HAP-1 (cell line): ENCODE data around the gene TRIM58.

Experiments used
- DNase-seq, 2 experiments: peaks; one replicate each; pipeline ENCODE4 v3.0.0-alpha.2; 2016 to 2020; ENCODE audit warnings: low spot score in 2 of 2
- H3K27me3 ChIP-seq: fragments of 250-450 bp; sonication (Bioruptor Pico); 2 replicates; pipeline ENCODE4 v1.5.1; 2020; ENCODE audit warnings: low read depth, mild to moderate bottlenecking, moderate library complexity
- H3K36me3 ChIP-seq: fragments of 250-450 bp; sonication (Bioruptor Pico); replicated peaks from 2 replicates; pipeline ENCODE4 v1.5.1; 2020; ENCODE audit warnings: mild to moderate bottlenecking
- H3K4me1 ChIP-seq: fragments of 250-450 bp; sonication (Bioruptor Pico); 2 replicates; pipeline ENCODE4 v1.5.1; 2020; ENCODE audit warnings: mild to moderate bottlenecking
- H3K4me3 ChIP-seq: fragments of 250-450 bp; sonication (Bioruptor Pico); 2 replicates; pipeline ENCODE4 v1.5.1; 2020; ENCODE audit warnings: mild to moderate bottlenecking, moderate library complexity
- H3K9me3 ChIP-seq: fragments of 250-450 bp; sonication (Bioruptor Pico); 2 replicates; pipeline ENCODE4 v1.5.1; 2020; ENCODE audit warnings: mild to moderate bottlenecking, moderate library complexity
- in situ Hi-C: fragments of 300-500 bp; cut with MboI; formaldehyde crosslinking; loops from 3 replicates; pipeline ENCODE4 v1.14.3; 2020; ENCODE audit warnings: low sequenced_read_pairs, inconsistent platforms, mixed read lengths

TRIM58 gene

GRCh38 chr1:247906504-247907047 is 49.6 kb downstream of the TRIM58 start:
- no peaks in the 10 kb centered on the region for H3K27me3 ChIP-seq
- no peak for DNase-seq
- in situ Hi-C loops: no loop called here
- H3K9me3 ChIP-seq: no peaks in the 10 kb centered on the region
- no peaks in the 10 kb centered on the region for H3K4me1 ChIP-seq
- no peak overlapping the region for H3K4me3 ChIP-seq
- no peaks in the 10 kb centered on the region for H3K36me3 ChIP-seq

- H3K36me3 ChIP-seq: no peaks in the 10 kb centered on the region
- no peaks in the 10 kb centered on the region for H3K4me1 ChIP-seq
- in situ Hi-C loops: no loop called here
- H3K4me3 ChIP-seq: no peak overlapping the region
- no peaks in the 10 kb centered on the region for H3K9me3 ChIP-seq
- no peaks in the 10 kb centered on the region for H3K27me3 ChIP-seq
- no peak for DNase-seq
These were observed 51.8 kb downstream of the TRIM58 start for GRCh38 chr1:247908766-247909165.

- no peaks in the 10 kb centered on the region for H3K9me3 ChIP-seq
- in situ Hi-C loops: no loop called here
- H3K36me3 ChIP-seq: no peaks in the 10 kb centered on the region
- no peaks in the 10 kb centered on the region for H3K4me1 ChIP-seq
- no peak overlapping the region for H3K4me3 ChIP-seq
- H3K27me3 ChIP-seq: no peaks in the 10 kb centered on the region
- no peak for DNase-seq
These were observed 56.8 kb downstream of the TRIM58 start for GRCh38 chr1:247913786-247914185.

GRCh38 chr1:247914941-247915662 is 58.1 kb downstream of the TRIM58 start:
- Histone ChIP-seq H3K9me3 (no peaks in the 10 kb centered on the region), H3K4me3 (no peak overlapping the region), H3K4me1 (no peaks in the 10 kb centered on the region), H3K27me3 (no peaks in the 10 kb centered on the region), H3K36me3 (no peaks in the 10 kb centered on the region)
- in situ Hi-C loops: no loop called here
- no peak for DNase-seq

GRCh38 chr1:247919952-247920351 is 63.0 kb downstream of the TRIM58 start, which contains the start of gene OR2T8:
TSS of gene OR2T8 (plus strand) at chr1:247920252. CDS start at chr1:247921018, 766 bp downstream.
- H3K4me1 ChIP-seq: no peaks in the 10 kb centered on the region
- no peaks in the 10 kb centered on the region for H3K9me3 ChIP-seq
- in situ Hi-C loops: no loop called here
- H3K36me3 ChIP-seq: no peaks in the 10 kb centered on the region
- no peak within 1 kb of the TSS for H3K4me3 ChIP-seq
- no peaks in the 10 kb centered on the region for H3K27me3 ChIP-seq
- no peak for DNase-seq

- no peaks in the 10 kb centered on the region for H3K36me3 ChIP-seq
- no peak overlapping the region for H3K4me3 ChIP-seq
- H3K27me3 ChIP-seq: no peaks in the 10 kb centered on the region
- DNase-seq: no peak
- H3K9me3 ChIP-seq: no peaks in the 10 kb centered on the region
- in situ Hi-C loops: no loop called here
- no peaks in the 10 kb centered on the region for H3K4me1 ChIP-seq
These were observed 67.0 kb downstream of the TRIM58 start for GRCh38 chr1:247923941-247924340.

- no peaks in the 10 kb centered on the region for H3K27me3 ChIP-seq
- H3K4me3 ChIP-seq: no peak within 1 kb of the TSS
- DNase-seq: no peak
- in situ Hi-C loops: no loop called here
- H3K4me1 ChIP-seq: no peaks in the 10 kb centered on the region
- H3K9me3 ChIP-seq: no peaks in the 10 kb centered on the region
- H3K36me3 ChIP-seq: no peaks in the 10 kb centered on the region
These were observed 67.9 kb downstream of the TRIM58 start, which contains the start of gene OR2AJ1 for GRCh38 chr1:247924868-247925267. TSS of gene OR2AJ1 (plus strand) at chr1:247924889. CDS start at chr1:247933769, 8,880 bp downstream.
